WTC11 (cell line): ENCODE measurements around the gene PLET1. TPM values are rescaled to one million over a fixed set of nuclear protein-coding genes. Genes with fewer than 3 reads are reported as not detected.

Source experiments
- ATAC-seq: fragments of 200-7000 bp; cut with Tn5 transposase; 2 replicates; pipeline ENCODE4 v1.10.0; 2021; ENCODE audit warnings: mild to moderate bottlenecking, moderate library complexity
- CTCF ChIA-PET: fragments of 300-600 bp; sonication (Branson Sonifier 250); formaldehyde crosslinking; loops from one replicate; lab custom pipeline; 2021; ENCODE audit warnings: antibody characterized with exemption; lab: Charles Lee
- POLR2A ChIA-PET: fragments of 350-600 bp; sonication (Branson Sonifier 250); formaldehyde crosslinking; loops from one replicate; lab custom pipeline; 2021; ENCODE audit warnings: antibody characterized with exemption; lab: Charles Lee
- DNase-seq: peaks from one replicate; pipeline ENCODE4 v3.0.0; 2021; ENCODE audit warnings: low spot score
- H3K27ac Mint-ChIP-seq: 2 replicates; pipeline ENCODE4 v1.8.0; 2021; ENCODE audit warnings: mixed read lengths
- H3K27me3 Mint-ChIP-seq: 2 replicates; pipeline ENCODE4 v1.8.0; 2021; ENCODE audit warnings: low read depth, mild to moderate bottlenecking, moderate library complexity, mixed read lengths
- H3K36me3 Mint-ChIP-seq: 2 replicates; pipeline ENCODE4 v1.8.0; 2021; ENCODE audit warnings: mixed read lengths
- H3K4me1 Mint-ChIP-seq: 2 replicates; pipeline ENCODE4 v1.8.0; 2022; ENCODE audit warnings: mixed read lengths
- H3K4me3 Mint-ChIP-seq: 2 replicates; pipeline ENCODE4 v1.8.0; 2021; ENCODE audit warnings: mild to moderate bottlenecking, moderate library complexity, mixed read lengths
- H3K9me3 Mint-ChIP-seq: 2 replicates; pipeline ENCODE4 v1.8.0; 2021; ENCODE audit warnings: mixed read lengths
- ATF1 ChIP-seq: sonication (generic); formaldehyde crosslinking; IDR thresholded peaks from 2 replicates; pipeline ENCODE4 v1.8.1; 2023; ENCODE audit warnings: mild to moderate bottlenecking, moderate library complexity, missing genetic modification reagents
- CREB1 ChIP-seq: sonication (generic); formaldehyde crosslinking; IDR thresholded peaks from 2 replicates; pipeline ENCODE4 v1.8.0; 2023; ENCODE audit warnings: mild to moderate bottlenecking, missing genetic modification reagents
- CTCF ChIP-seq: fragments of 200-600 bp; IDR thresholded peaks from 2 replicates; pipeline ENCODE4 v1.8.0; 2022; ENCODE audit warnings: antibody characterized with exemption
- E2F1 ChIP-seq: sonication (generic); formaldehyde crosslinking; IDR thresholded peaks from 2 replicates; pipeline ENCODE4 v1.8.0; 2022; ENCODE audit warnings: mild to moderate bottlenecking, missing genetic modification reagents
- ELF4 ChIP-seq: sonication (generic); formaldehyde crosslinking; IDR thresholded peaks from 2 replicates; pipeline ENCODE4 v1.8.1; 2022; ENCODE audit warnings: low read depth, mild to moderate bottlenecking, moderate library complexity, missing genetic modification reagents
- ERG ChIP-seq: fragments of 250-450 bp; sonication (Bioruptor Pico); IDR thresholded peaks from 2 replicates; pipeline ENCODE4 v1.8.0; 2021; ENCODE audit warnings: mild to moderate bottlenecking
- ETV6 ChIP-seq: sonication (generic); formaldehyde crosslinking; IDR thresholded peaks from 2 replicates; pipeline ENCODE4 v1.8.1; 2022; ENCODE audit warnings: mild to moderate bottlenecking, missing genetic modification reagents
- FOXP1 ChIP-seq: sonication (generic); formaldehyde crosslinking; IDR thresholded peaks from 2 replicates; pipeline ENCODE4 v1.8.0; 2022; ENCODE audit warnings: missing genetic modification reagents, mild to moderate bottlenecking, moderate library complexity, borderline replicate concordance
- GABPB1 ChIP-seq: sonication (generic); formaldehyde crosslinking; IDR thresholded peaks from 2 replicates; pipeline ENCODE4 v1.8.1; 2023; ENCODE audit warnings: mild to moderate bottlenecking, missing genetic modification reagents
- GRHL2 ChIP-seq: fragments of 250-450 bp; sonication (Bioruptor Pico); IDR thresholded peaks from 2 replicates; pipeline ENCODE4 v1.8.0; 2022; ENCODE audit warnings: mild to moderate bottlenecking, moderate library complexity; ENCODE audit not compliant: insufficient replicate concordance, severe bottlenecking
- GTF2I ChIP-seq: fragments of 250-450 bp; sonication (Bioruptor Pico); conservative IDR thresholded peaks from 2 replicates; pipeline ENCODE4 v1.4.0; 2021; ENCODE audit warnings: mild to moderate bottlenecking
- KAT7 ChIP-seq: sonication (generic); formaldehyde crosslinking; IDR thresholded peaks from 2 replicates; pipeline ENCODE4 v1.8.1; 2023; ENCODE audit warnings: missing genetic modification reagents, mild to moderate bottlenecking, borderline replicate concordance
- MAX ChIP-seq: sonication (generic); formaldehyde crosslinking; IDR thresholded peaks from 2 replicates; pipeline ENCODE4 v1.8.0; 2022; ENCODE audit warnings: mild to moderate bottlenecking, missing genetic modification reagents
- MXD4 ChIP-seq: fragments of 250-450 bp; sonication (Bioruptor Pico); IDR thresholded peaks from 2 replicates; pipeline ENCODE4 v1.8.0; 2021; ENCODE audit warnings: mild to moderate bottlenecking, moderate library complexity, borderline replicate concordance
- NFATC4 ChIP-seq: fragments of 250-450 bp; sonication (Bioruptor Pico); IDR thresholded peaks from 2 replicates; pipeline ENCODE4 v1.9.0; 2021; ENCODE audit warnings: mild to moderate bottlenecking
- STAT6 ChIP-seq: sonication (generic); formaldehyde crosslinking; conservative IDR thresholded peaks from 2 replicates; pipeline ENCODE4 v1.8.1; 2023; ENCODE audit warnings: mild to moderate bottlenecking, low read depth, missing genetic modification reagents, moderate library complexity
- TEAD1 ChIP-seq: sonication (generic); formaldehyde crosslinking; IDR thresholded peaks from 2 replicates; pipeline ENCODE4 v1.8.0; 2022; ENCODE audit warnings: mild to moderate bottlenecking, missing genetic modification reagents
- TEAD4 ChIP-seq: sonication (generic); formaldehyde crosslinking; IDR thresholded peaks from 2 replicates; pipeline ENCODE4 v1.8.0; 2022; ENCODE audit warnings: mild to moderate bottlenecking, missing genetic modification reagents
- TP53 ChIP-seq: sonication (generic); formaldehyde crosslinking; IDR thresholded peaks from 2 replicates; pipeline ENCODE4 v1.8.1; 2023; ENCODE audit warnings: mild to moderate bottlenecking, missing genetic modification reagents
- USF1 ChIP-seq: sonication (generic); formaldehyde crosslinking; IDR thresholded peaks from 2 replicates; pipeline ENCODE4 v1.8.0; 2022; ENCODE audit warnings: mild to moderate bottlenecking, missing genetic modification reagents
- total RNA-seq: library from RNA; stranded (reverse); gene quantifications from 3 replicates; pipeline ENCODE4 v1.2.3, GENCODE V29; 2021
- TF ChIP-seq, protein P1 (sequence below): fragments of 250-450 bp; sonication (Bioruptor Pico); IDR thresholded peaks from 2 replicates; pipeline ENCODE4 v1.9.0; 2021; ENCODE audit warnings: mild to moderate bottlenecking
- TF ChIP-seq, protein P2 (sequence below): sonication (generic); formaldehyde crosslinking; IDR thresholded peaks from 2 replicates; pipeline ENCODE4 v1.8.1; 2022; ENCODE audit warnings: mild to moderate bottlenecking, moderate library complexity, missing genetic modification reagents
- TF ChIP-seq, protein P3 (sequence below): sonication (generic); formaldehyde crosslinking; conservative IDR thresholded peaks from 2 replicates; pipeline ENCODE4 v1.8.1; 2022; ENCODE audit warnings: mild to moderate bottlenecking, missing genetic modification reagents

The PLET1 gene
- total RNA-seq, 1 experiment from 2014 or later = not detected

GRCh38 chr11:112274007-112274783, 13.5 kb upstream of the PLET1 start:
- no peak overlapping the region for H3K27ac Mint-ChIP-seq
- CTCF ChIA-PET = interaction anchor here (1.1 kb wide), 1 partner anchor 55 kb away, joined by 5 read pairs; no protein-coding TSS in a partner anchor
- H3K4me3 Mint-ChIP-seq = no peak overlapping the region
- POLR2A ChIA-PET = no interaction called here
- ATAC-seq (no peak), DNase-seq (no peak)
- TF ChIP-seq KAT7 (CRISPR knock-in tag) (no peak), GTF2I (CRISPR knock-in tag) (no peak), ELF4 (CRISPR knock-in tag) (no peak)
- TF ChIP-seq, protein P1, sequence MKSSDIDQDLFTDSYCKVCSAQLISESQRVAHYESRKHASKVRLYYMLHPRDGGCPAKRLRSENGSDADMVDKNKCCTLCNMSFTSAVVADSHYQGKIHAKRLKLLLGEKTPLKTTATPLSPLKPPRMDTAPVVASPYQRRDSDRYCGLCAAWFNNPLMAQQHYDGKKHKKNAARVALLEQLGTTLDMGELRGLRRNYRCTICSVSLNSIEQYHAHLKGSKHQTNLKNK (CRISPR knock-in tag) = no peak
- no peaks in the 10 kb centered on the region for H3K36me3 Mint-ChIP-seq
- H3K27me3 Mint-ChIP-seq = no peaks in the 10 kb centered on the region
- peaks cover 21% of the 10 kb centered on the region for H3K4me1 Mint-ChIP-seq
- 0 out of 2 replicates have a peak, but pooled peaks cover 3% of the 10 kb centered on the region for H3K9me3 Mint-ChIP-seq

DNA sequence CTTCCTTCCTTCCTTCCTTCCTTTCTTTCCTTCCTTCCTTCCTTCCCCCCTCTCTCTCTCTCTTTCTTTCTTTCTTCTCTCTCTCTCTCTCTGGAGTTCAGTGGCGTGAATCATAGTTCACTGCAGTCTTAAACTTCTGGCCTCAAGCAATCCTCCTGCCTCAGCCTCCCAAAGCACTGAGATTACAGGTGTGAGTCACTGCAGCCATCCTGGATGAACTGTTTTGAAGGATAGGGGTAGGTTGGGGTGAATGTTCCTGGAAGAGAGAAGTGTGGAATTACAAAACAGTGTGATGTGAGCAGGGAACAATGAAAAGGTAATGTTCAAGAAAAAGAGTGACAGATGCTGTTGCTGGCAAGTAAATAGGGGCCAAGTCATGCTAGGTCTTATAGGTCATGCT, 12.4 kb upstream of the PLET1 start:
- DNase-seq = no peak
- Mint-ChIP-seq H3K4me1 (peaks cover 21% of the 10 kb centered on the region), H3K36me3 (no peaks in the 10 kb centered on the region), H3K4me3 (no peak overlapping the region), H3K27ac (no peak overlapping the region), H3K27me3 (no peaks in the 10 kb centered on the region), H3K9me3 (0 out of 2 replicates have a peak, but pooled peaks cover 3% of the 10 kb centered on the region)
- ATAC-seq = no peak
- CTCF ChIA-PET = interaction anchor here (0.6 kb wide), 1 partner anchor 50 kb away, joined by 3 read pairs; no protein-coding TSS in a partner anchor
- POLR2A ChIA-PET = no interaction called here
- TF ChIP-seq, protein P2, sequence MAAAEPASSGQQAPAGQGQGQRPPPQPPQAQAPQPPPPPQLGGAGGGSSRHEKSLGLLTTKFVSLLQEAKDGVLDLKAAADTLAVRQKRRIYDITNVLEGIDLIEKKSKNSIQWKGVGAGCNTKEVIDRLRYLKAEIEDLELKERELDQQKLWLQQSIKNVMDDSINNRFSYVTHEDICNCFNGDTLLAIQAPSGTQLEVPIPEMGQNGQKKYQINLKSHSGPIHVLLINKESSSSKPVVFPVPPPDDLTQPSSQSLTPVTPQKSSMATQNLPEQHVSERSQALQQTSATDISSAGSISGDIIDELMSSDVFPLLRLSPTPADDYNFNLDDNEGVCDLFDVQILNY = no peak
- TF ChIP-seq USF1 = no peak
- TF ChIP-seq TEAD4 (CRISPR knock-in tag) = no peak
- no peak for TF ChIP-seq ERG (CRISPR knock-in tag)
- TF ChIP-seq GRHL2 (CRISPR knock-in tag) = no peak
- no peak for TF ChIP-seq FOXP1 (CRISPR knock-in tag)
- no peak for TF ChIP-seq MAX (CRISPR knock-in tag)
- TF ChIP-seq NFATC4 = no peak
- no peak for TF ChIP-seq MXD4 (CRISPR knock-in tag)
- no peak for TF ChIP-seq CTCF
- TF ChIP-seq ATF1 (CRISPR knock-in tag) = no peak
- no peak for TF ChIP-seq ETV6 (CRISPR knock-in tag)
- no peak for TF ChIP-seq GABPB1 (CRISPR knock-in tag)
- TF ChIP-seq, protein P3, sequence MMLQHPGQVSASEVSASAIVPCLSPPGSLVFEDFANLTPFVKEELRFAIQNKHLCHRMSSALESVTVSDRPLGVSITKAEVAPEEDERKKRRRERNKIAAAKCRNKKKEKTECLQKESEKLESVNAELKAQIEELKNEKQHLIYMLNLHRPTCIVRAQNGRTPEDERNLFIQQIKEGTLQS = no peak
- no peak for TF ChIP-seq TEAD1 (CRISPR knock-in tag)
- TF ChIP-seq E2F1 (CRISPR knock-in tag) = no peak
- no peak for TF ChIP-seq TP53 (CRISPR knock-in tag)
- TF ChIP-seq CREB1 (CRISPR knock-in tag) = no peak
- no peak for TF ChIP-seq STAT6 (CRISPR knock-in tag)
